Fibroblast of mammary gland (primary cell): ENCODE data around the gene PITPNM3.

Source experiments
- DNase-seq: peaks from one replicate; pipeline ENCODE4 v3.0.0-alpha.2; 2010; ENCODE audit warnings: low read depth
- H3K4me3 ChIP-seq: 2 replicates; pipeline ENCODE4 v1.5.1; 2011; ENCODE audit warnings: low read depth, mild to moderate bottlenecking, low read length, moderate library complexity; ENCODE audit not compliant: control insufficient read depth
- CTCF ChIP-seq: conservative IDR thresholded peaks from 2 replicates; pipeline ENCODE4 v1.5.1; 2011; ENCODE audit warnings: low read depth, low read length, inconsistent platforms; ENCODE audit not compliant: control insufficient read depth, insufficient read depth

PITPNM3 gene

GRCh38 chr17:6587310-6587709 lies 31.0 kb upstream of the PITPNM3 start:
- TF ChIP-seq CTCF = no peak
- no peak for DNase-seq
- no peak overlapping the region for H3K4me3 ChIP-seq

GRCh38 chr17:6583411-6583810 lies 27.1 kb upstream of the PITPNM3 start:
- no peak overlapping the region for H3K4me3 ChIP-seq
- TF ChIP-seq CTCF = no peak
- no peak for DNase-seq

- TF ChIP-seq CTCF = no peak
- H3K4me3 ChIP-seq = no peak overlapping the region
- no peak for DNase-seq
These were observed 24.3 kb upstream of the PITPNM3 start for GRCh38 chr17:6580625-6581024.

GRCh38 chr17:6578491-6578890 lies 22.1 kb upstream of the PITPNM3 start:
- DNase-seq = no peak
- no peak overlapping the region for H3K4me3 ChIP-seq

GRCh38 chr17:6577686-6578263 lies 21.4 kb upstream of the PITPNM3 start:
- H3K4me3 ChIP-seq = no peak overlapping the region
- TF ChIP-seq CTCF = no peak
- no peak for DNase-seq

More at GRCh38 chr17:6578491-6578890, 22.1 kb upstream of the PITPNM3 start:
- no peak for TF ChIP-seq CTCF

- DNase-seq = no peak
- no peak overlapping the region for H3K4me3 ChIP-seq
- no peak for TF ChIP-seq CTCF
These were observed 19.9 kb upstream of the PITPNM3 start for GRCh38 chr17:6576038-6576785.
